ENCODE data around the gene KDF1. TPM values are rescaled to one million over a fixed set of nuclear protein-coding genes. Genes with fewer than 3 reads are reported as not detected.

The KDF1 gene
- polyA plus RNA-seq, 3 donors from 2014 or later: 0.29 to 1.3 TPM; not detected in 1

- Mint-ChIP-seq H3K4me3 (no peak overlapping the region), H3K9me3 (no peaks in the 10 kb centered on the region), H3K4me1 (peaks cover 5 to 7% of the 10 kb centered on the region in 2 donors), H3K27me3 (ENCODE audit: low read depth in 3 of 3) (no peaks in the 10 kb centered on the region), H3K36me3 (peaks cover 0 to 22% (median 14%) of the 10 kb centered on the region in 3 donors), H3K27ac (peak overlapping the region in 1 of 6 donors; percentile 55)
- no peak for DNase-seq
Measured at GRCh38 chr1:26938659-26939025, 21.6 kb downstream of the KDF1 start.

- Mint-ChIP-seq H3K9me3 (no peaks in the 10 kb centered on the region), H3K27ac (peak overlapping the region in 1 of 6 donors; percentile 55), H3K4me1 (peaks cover 5 to 9% of the 10 kb centered on the region in 2 donors), H3K27me3 (ENCODE audit: low read depth in 3 of 3) (no peaks in the 10 kb centered on the region), H3K4me3 (no peak overlapping the region), H3K36me3 (peaks cover 0 to 19% (median 14%) of the 10 kb centered on the region in 3 donors)
- no peak for DNase-seq
Measured at GRCh38 chr1:26938004-26938658, 22.1 kb downstream of the KDF1 start.

- no peak overlapping the region for H3K27ac Mint-ChIP-seq
- peaks cover 4 to 13% (median 7%) of the 10 kb centered on the region in 3 donors for H3K36me3 Mint-ChIP-seq
- H3K9me3 Mint-ChIP-seq: no peaks in the 10 kb centered on the region
- H3K27me3 Mint-ChIP-seq (ENCODE audit: low read depth in 3 of 3): no peaks in the 10 kb centered on the region
- no peak overlapping the region for H3K4me3 Mint-ChIP-seq
- DNase-seq: no peak
- peaks cover 5 to 18% of the 10 kb centered on the region in 2 donors for H3K4me1 Mint-ChIP-seq
Measured at GRCh38 chr1:26936823-26937222, 23.4 kb downstream of the KDF1 start.

GRCh38 chr1:26932531-26932930 lies 27.7 kb downstream of the KDF1 start:
- Mint-ChIP-seq H3K4me3 (no peak overlapping the region), H3K9me3 (no peaks in the 10 kb centered on the region)
- no peak for DNase-seq

GRCh38 chr1:26923711-26924110 lies 36.6 kb downstream of the KDF1 start:
- H3K9me3 Mint-ChIP-seq: no peaks in the 10 kb centered on the region

More at GRCh38 chr1:26932531-26932930, 27.7 kb downstream of the KDF1 start:
- Mint-ChIP-seq H3K27ac (no peak overlapping the region), H3K36me3 (peaks cover 4 to 17% (median 11%) of the 10 kb centered on the region in 3 donors), H3K27me3 (ENCODE audit: low read depth in 3 of 3) (no peaks in the 10 kb centered on the region), H3K4me1 (peaks cover 0 to 10% of the 10 kb centered on the region in 2 donors)

GRCh38 chr1:26922901-26923300 lies 37.4 kb downstream of the KDF1 start:
- DNase-seq: no peak
- peaks cover 3 to 7% (median 5%) of the 10 kb centered on the region in 3 donors for H3K27me3 Mint-ChIP-seq (ENCODE audit: low read depth in 3 of 3)
- H3K4me1 Mint-ChIP-seq: peaks cover 35 to 40% of the 10 kb centered on the region in 2 donors
- H3K36me3 Mint-ChIP-seq: peaks cover 0 to 10% (median 4%) of the 10 kb centered on the region in 3 donors
- no peaks in the 10 kb centered on the region for H3K9me3 Mint-ChIP-seq
- peak overlapping the region; percentile 91 to 97 (median 95) for H3K4me3 Mint-ChIP-seq
- peak overlapping the region; percentile 91 to 98 (median 96) for H3K27ac Mint-ChIP-seq

More at GRCh38 chr1:26923711-26924110, 36.6 kb downstream of the KDF1 start:
- Mint-ChIP-seq H3K4me1 (peaks cover 35 to 40% of the 10 kb centered on the region in 2 donors), H3K36me3 (peaks cover 0 to 12% (median 6%) of the 10 kb centered on the region in 3 donors), H3K4me3 (peak overlapping the region in 2 of 5 donors; percentile 91 to 94), H3K27ac (peak overlapping the region in 2 of 6 donors; percentile 32 to 98), H3K27me3 (ENCODE audit: low read depth in 3 of 3) (peaks cover 3 to 7% (median 5%) of the 10 kb centered on the region in 3 donors)
- no peak for DNase-seq

- peak overlapping the region; percentile 91 to 97 (median 95) for H3K4me3 Mint-ChIP-seq
- peaks cover 3 to 7% (median 5%) of the 10 kb centered on the region in 3 donors for H3K27me3 Mint-ChIP-seq (ENCODE audit: low read depth in 3 of 3)
- DNase-seq: no peak
- peaks cover 0 to 10% (median 4%) of the 10 kb centered on the region in 3 donors for H3K36me3 Mint-ChIP-seq
- H3K4me1 Mint-ChIP-seq: peaks cover 35 to 40% of the 10 kb centered on the region in 2 donors
- peak overlapping the region; percentile 91 to 98 (median 96) for H3K27ac Mint-ChIP-seq
- H3K9me3 Mint-ChIP-seq: no peaks in the 10 kb centered on the region
Measured at GRCh38 chr1:26922431-26922729, 37.9 kb downstream of the KDF1 start.

GRCh38 chr1:26921540-26922430 lies 38.5 kb downstream of the KDF1 start, which contains the start of gene NUDC:
Gene NUDC, plus strand, starts transcription at chr1:26921743. Its CDS starts 106 bp downstream, at chr1:26921849.
- H3K36me3 Mint-ChIP-seq: peaks cover 0 to 6% (median under 1%) of the 10 kb centered on the region in 3 donors
- peaks cover 34 to 40% of the 10 kb centered on the region in 2 donors for H3K4me1 Mint-ChIP-seq
- H3K9me3 Mint-ChIP-seq: no peaks in the 10 kb centered on the region
- H3K27me3 Mint-ChIP-seq (ENCODE audit: low read depth in 3 of 3): peaks cover 3 to 7% (median 5%) of the 10 kb centered on the region in 3 donors
- H3K4me3 Mint-ChIP-seq: peak within 1 kb of the TSS; percentile 91 to 97 (median 95)
- peak within 1 kb of the TSS; percentile 91 to 98 (median 96) for H3K27ac Mint-ChIP-seq
- peak; percentile 94 to 96 (median 96) for DNase-seq

- peak overlapping the region; percentile 91 to 97 (median 95) for H3K4me3 Mint-ChIP-seq
- peaks cover 0 to 3% (median 0%) of the 10 kb centered on the region in 3 donors for H3K36me3 Mint-ChIP-seq
Measured at GRCh38 chr1:26921126-26921539, 39.1 kb downstream of the KDF1 start.

GRCh38 chr1:26915204-26915842 lies 44.9 kb downstream of the KDF1 start:
- no peaks in the 10 kb centered on the region for H3K27me3 Mint-ChIP-seq (ENCODE audit: low read depth in 3 of 3)
- H3K36me3 Mint-ChIP-seq: no peaks in the 10 kb centered on the region
- no peak overlapping the region for H3K27ac Mint-ChIP-seq
- H3K9me3 Mint-ChIP-seq: no peaks in the 10 kb centered on the region
- no peak for DNase-seq
- H3K4me3 Mint-ChIP-seq: no peak overlapping the region
- H3K4me1 Mint-ChIP-seq: peaks cover 3 to 8% of the 10 kb centered on the region in 2 donors

More at GRCh38 chr1:26921126-26921539, 39.1 kb downstream of the KDF1 start:
- H3K27me3 Mint-ChIP-seq (ENCODE audit: low read depth in 3 of 3): peaks cover 3 to 7% (median 5%) of the 10 kb centered on the region in 3 donors
- no peaks in the 10 kb centered on the region for H3K9me3 Mint-ChIP-seq
- peak overlapping the region; percentile 91 to 98 (median 96) for H3K27ac Mint-ChIP-seq
- DNase-seq: no peak
- H3K4me1 Mint-ChIP-seq: peaks cover 34 to 40% of the 10 kb centered on the region in 2 donors

- Mint-ChIP-seq H3K9me3 (no peaks in the 10 kb centered on the region), H3K27me3 (ENCODE audit: low read depth in 3 of 3) (peaks cover 0 to 2% (median 0%) of the 10 kb centered on the region in 3 donors), H3K4me3 (no peak within 1 kb of the TSS), H3K27ac (no peak within 1 kb of the TSS), H3K36me3 (no peaks in the 10 kb centered on the region), H3K4me1 (no peaks in the 10 kb centered on the region)
- DNase-seq: no peak
Measured at GRCh38 chr1:26913754-26914619, 46.3 kb downstream of the KDF1 start, which contains the start of gene NR0B2. Gene NR0B2, minus strand, starts transcription at chr1:26913975. Its CDS starts 35 bp downstream, at chr1:26913940.

- Mint-ChIP-seq H3K4me1 (no peaks in the 10 kb centered on the region), H3K27ac (no peak overlapping the region), H3K4me3 (no peak overlapping the region), H3K27me3 (ENCODE audit: low read depth in 3 of 3) (peaks cover 0 to 2% (median 0%) of the 10 kb centered on the region in 3 donors), H3K9me3 (no peaks in the 10 kb centered on the region), H3K36me3 (no peaks in the 10 kb centered on the region)
- DNase-seq: no peak
Measured at GRCh38 chr1:26913389-26913753, 46.9 kb downstream of the KDF1 start.

- Mint-ChIP-seq H3K27ac (no peak overlapping the region), H3K36me3 (no peaks in the 10 kb centered on the region), H3K9me3 (no peaks in the 10 kb centered on the region), H3K27me3 (ENCODE audit: low read depth in 3 of 3) (peaks cover 0 to 2% (median 0%) of the 10 kb centered on the region in 3 donors), H3K4me3 (no peak overlapping the region), H3K4me1 (no peaks in the 10 kb centered on the region)
- DNase-seq: no peak
Measured at GRCh38 chr1:26912147-26912490, 48.1 kb downstream of the KDF1 start.
